ENCODE results near the gene FOXR1.

Gene FOXR1

DNA sequence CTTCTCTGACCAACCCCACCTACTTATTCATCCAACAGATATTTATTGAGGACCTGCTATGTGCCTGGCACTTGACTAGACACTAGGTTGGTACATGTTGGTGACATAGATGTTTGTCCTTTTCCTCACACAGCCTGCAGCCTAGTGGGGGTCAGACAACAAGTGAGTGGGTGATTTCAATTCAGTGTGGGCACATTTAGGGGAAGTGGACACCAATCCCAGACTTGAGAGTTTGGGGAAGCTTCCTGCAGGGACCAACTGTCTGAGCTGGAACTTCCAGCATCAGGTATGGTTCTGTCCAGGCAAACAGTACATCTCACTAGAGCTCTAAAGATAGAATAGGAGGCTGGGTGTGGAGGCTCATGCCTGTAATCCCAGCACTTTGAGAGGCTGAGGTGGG is 40.0 kb upstream of the FOXR1 start:
- H3K27ac ChIP-seq (replicated peaks), result no peak overlapping the region
- TF ChIP-seq SPI1 (IDR thresholded peaks at IDR 0.05; ENCODE audit: borderline replicate concordance, low read depth), result no peak; the same call in 1 of the 2 replicates
- TF ChIP-seq POLR2AphosphoS5 (IDR thresholded peaks at IDR 0.05; ENCODE audit: low read depth), result no peak
- TF ChIP-seq, protein P1, sequence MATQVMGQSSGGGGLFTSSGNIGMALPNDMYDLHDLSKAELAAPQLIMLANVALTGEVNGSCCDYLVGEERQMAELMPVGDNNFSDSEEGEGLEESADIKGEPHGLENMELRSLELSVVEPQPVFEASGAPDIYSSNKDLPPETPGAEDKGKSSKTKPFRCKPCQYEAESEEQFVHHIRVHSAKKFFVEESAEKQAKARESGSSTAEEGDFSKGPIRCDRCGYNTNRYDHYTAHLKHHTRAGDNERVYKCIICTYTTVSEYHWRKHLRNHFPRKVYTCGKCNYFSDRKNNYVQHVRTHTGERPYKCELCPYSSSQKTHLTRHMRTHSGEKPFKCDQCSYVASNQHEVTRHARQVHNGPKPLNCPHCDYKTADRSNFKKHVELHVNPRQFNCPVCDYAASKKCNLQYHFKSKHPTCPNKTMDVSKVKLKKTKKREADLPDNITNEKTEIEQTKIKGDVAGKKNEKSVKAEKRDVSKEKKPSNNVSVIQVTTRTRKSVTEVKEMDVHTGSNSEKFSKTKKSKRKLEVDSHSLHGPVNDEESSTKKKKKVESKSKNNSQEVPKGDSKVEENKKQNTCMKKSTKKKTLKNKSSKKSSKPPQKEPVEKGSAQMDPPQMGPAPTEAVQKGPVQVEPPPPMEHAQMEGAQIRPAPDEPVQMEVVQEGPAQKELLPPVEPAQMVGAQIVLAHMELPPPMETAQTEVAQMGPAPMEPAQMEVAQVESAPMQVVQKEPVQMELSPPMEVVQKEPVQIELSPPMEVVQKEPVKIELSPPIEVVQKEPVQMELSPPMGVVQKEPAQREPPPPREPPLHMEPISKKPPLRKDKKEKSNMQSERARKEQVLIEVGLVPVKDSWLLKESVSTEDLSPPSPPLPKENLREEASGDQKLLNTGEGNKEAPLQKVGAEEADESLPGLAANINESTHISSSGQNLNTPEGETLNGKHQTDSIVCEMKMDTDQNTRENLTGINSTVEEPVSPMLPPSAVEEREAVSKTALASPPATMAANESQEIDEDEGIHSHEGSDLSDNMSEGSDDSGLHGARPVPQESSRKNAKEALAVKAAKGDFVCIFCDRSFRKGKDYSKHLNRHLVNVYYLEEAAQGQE (IDR thresholded peaks at IDR 0.05; ENCODE audit: insufficient replicate concordance, low read depth), result no peak
- no peak for TF ChIP-seq GABPA (IDR thresholded peaks at IDR 0.05; ENCODE audit: low read depth)
- TF ChIP-seq, protein P2, sequence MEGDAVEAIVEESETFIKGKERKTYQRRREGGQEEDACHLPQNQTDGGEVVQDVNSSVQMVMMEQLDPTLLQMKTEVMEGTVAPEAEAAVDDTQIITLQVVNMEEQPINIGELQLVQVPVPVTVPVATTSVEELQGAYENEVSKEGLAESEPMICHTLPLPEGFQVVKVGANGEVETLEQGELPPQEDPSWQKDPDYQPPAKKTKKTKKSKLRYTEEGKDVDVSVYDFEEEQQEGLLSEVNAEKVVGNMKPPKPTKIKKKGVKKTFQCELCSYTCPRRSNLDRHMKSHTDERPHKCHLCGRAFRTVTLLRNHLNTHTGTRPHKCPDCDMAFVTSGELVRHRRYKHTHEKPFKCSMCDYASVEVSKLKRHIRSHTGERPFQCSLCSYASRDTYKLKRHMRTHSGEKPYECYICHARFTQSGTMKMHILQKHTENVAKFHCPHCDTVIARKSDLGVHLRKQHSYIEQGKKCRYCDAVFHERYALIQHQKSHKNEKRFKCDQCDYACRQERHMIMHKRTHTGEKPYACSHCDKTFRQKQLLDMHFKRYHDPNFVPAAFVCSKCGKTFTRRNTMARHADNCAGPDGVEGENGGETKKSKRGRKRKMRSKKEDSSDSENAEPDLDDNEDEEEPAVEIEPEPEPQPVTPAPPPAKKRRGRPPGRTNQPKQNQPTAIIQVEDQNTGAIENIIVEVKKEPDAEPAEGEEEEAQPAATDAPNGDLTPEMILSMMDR (IDR thresholded peaks at IDR 0.05; ENCODE audit: insufficient read depth, low read length), result no peak
- no peak for DNase-seq (ENCODE audit: low read depth in 1 of 2, low spot score in 1 of 2)

DNA sequence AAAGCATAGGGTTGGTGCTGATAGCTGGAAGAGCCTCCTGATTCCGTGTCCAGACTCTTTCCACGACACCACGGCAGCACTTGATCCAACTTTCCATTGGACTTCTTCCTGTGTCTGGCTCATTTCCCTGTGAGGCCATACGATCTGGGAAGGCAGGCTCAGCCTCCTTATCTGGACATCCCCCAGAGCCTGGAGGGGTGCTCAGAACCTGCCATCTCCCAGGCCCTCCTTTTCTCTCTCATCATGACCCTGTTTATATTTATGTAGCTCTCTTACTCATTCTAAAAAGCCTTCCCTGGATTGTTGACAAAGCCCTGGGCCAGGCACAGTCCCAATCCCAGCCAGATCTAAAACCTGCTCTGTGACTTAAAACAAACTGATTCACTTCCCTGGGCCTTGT is 38.1 kb upstream of the FOXR1 start:
- no peak overlapping the region for H3K27ac ChIP-seq (replicated peaks)
- no peak for TF ChIP-seq POLR2AphosphoS5 (IDR thresholded peaks at IDR 0.05; ENCODE audit: low read depth)
- TF ChIP-seq GABPA (IDR thresholded peaks at IDR 0.05; ENCODE audit: low read depth), result no peak
- no peak for TF ChIP-seq SPI1 (IDR thresholded peaks at IDR 0.05; ENCODE audit: borderline replicate concordance, low read depth)
- TF ChIP-seq, protein P2 (IDR thresholded peaks at IDR 0.05; ENCODE audit: insufficient read depth, low read length), result no peak
- TF ChIP-seq, protein P1 (IDR thresholded peaks at IDR 0.05; ENCODE audit: insufficient replicate concordance, low read depth), result no peak
- no peak for DNase-seq (ENCODE audit: low read depth in 1 of 2, low spot score in 1 of 2)

More for the DNA sequence above, 40.0 kb upstream of the FOXR1 start:
- Histone ChIP-seq H3K4me3 (replicated peaks; ENCODE audit: insufficient read depth, low read length) (no peak overlapping the region), H3K27me3 (ENCODE audit: insufficient read depth, poor library complexity, severe bottlenecking) (no peaks in the 10 kb centered on the region)

DNA sequence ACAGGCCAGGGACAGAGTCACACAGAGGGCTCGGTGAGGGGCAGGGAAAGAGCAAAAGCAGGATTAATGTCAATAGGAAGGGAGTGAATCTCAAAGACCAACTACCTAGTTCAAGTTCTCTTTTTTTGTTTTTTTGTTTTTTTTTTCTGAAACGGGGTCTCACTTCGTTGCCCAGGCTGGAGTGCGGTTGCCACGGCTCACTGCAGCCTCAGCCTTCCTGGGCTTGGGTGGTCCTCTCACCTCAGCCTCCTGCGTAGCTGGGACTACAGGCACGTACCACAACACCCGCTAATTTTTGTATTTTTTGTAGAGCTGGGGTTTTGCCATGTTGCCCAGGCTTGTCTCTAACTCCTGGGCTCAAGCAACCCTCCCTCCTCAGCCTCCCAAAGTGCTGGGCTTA is 36.2 kb upstream of the FOXR1 start:
- TF ChIP-seq SPI1 (IDR thresholded peaks at IDR 0.05; ENCODE audit: borderline replicate concordance, low read depth) (no peak), POLR2AphosphoS5 (IDR thresholded peaks at IDR 0.05; ENCODE audit: low read depth) (no peak), GABPA (IDR thresholded peaks at IDR 0.05; ENCODE audit: low read depth) (no peak)
- TF ChIP-seq, protein P1 (IDR thresholded peaks at IDR 0.05; ENCODE audit: insufficient replicate concordance, low read depth), result no peak
- TF ChIP-seq, protein P2 (IDR thresholded peaks at IDR 0.05; ENCODE audit: insufficient read depth, low read length), result no peak
- H3K27me3 ChIP-seq (ENCODE audit: insufficient read depth, poor library complexity, severe bottlenecking), result no peaks in the 10 kb centered on the region
- no peak overlapping the region for H3K27ac ChIP-seq (replicated peaks)
- no peak overlapping the region for H3K4me3 ChIP-seq (replicated peaks; ENCODE audit: insufficient read depth, low read length)
- no peak for DNase-seq (ENCODE audit: low read depth in 1 of 2, low spot score in 1 of 2)

More for the DNA sequence above, 38.1 kb upstream of the FOXR1 start:
- H3K27me3 ChIP-seq (ENCODE audit: insufficient read depth, poor library complexity, severe bottlenecking), result no peaks in the 10 kb centered on the region
- no peak overlapping the region for H3K4me3 ChIP-seq (replicated peaks; ENCODE audit: insufficient read depth, low read length)

All from HL-60 (cell line).